ENCODE results near the gene FAM149B1. TPM values are rescaled to one million over a fixed set of nuclear protein-coding genes. Genes with fewer than 3 reads are reported as not detected.

The FAM149B1 gene
- polyA plus RNA-seq, 1 donor (not counting 4 experiments of a cell fraction or from before 2014, with no cell fraction given) = 22.2 TPM

GRCh38 chr10:73232887-73233286 lies 65.0 kb downstream of the FAM149B1 start:
- Histone ChIP-seq H2AFZ (ENCODE audit: control insufficient read depth, low read length) (no peak overlapping the region), H3K4me2 (ENCODE audit: control insufficient read depth, extremely low read depth, insufficient read depth, low read depth, low read length) (no peak overlapping the region), H3K4me1 (ENCODE audit: control insufficient read depth, extremely low read depth, insufficient read depth, low read length) (no peaks in the 10 kb centered on the region), H3K36me3 (ENCODE audit: control insufficient read depth in 2 of 2, extremely low read depth in 1 of 2, insufficient read depth in 2 of 2, low read length in 2 of 2) (peaks cover 3 to 12% of the 10 kb centered on the region in 2 experiments), H3K27me3 (ENCODE audit: control insufficient read depth, extremely low read depth, insufficient read depth, low read length) (no peaks in the 10 kb centered on the region), H3K79me2 (ENCODE audit: control insufficient read depth, insufficient read depth, low read length) (no peaks in the 10 kb centered on the region), H3K9ac (ENCODE audit: control insufficient read depth, extremely low read depth, insufficient read depth, low read length) (no peak overlapping the region), H3K9me1 (ENCODE audit: control insufficient read depth, extremely low read depth, insufficient read depth, low read length) (no peaks in the 10 kb centered on the region), H3K4me3 (ENCODE audit: control insufficient read depth in 2 of 3, extremely low read depth in 1 of 3, insufficient read depth in 2 of 3, low read depth in 1 of 3, low read length in 3 of 3) (no peak overlapping the region), H3K9me3 (ENCODE audit: control insufficient read depth, low read depth, low read length) (no peaks in the 10 kb centered on the region), H3K27ac (ENCODE audit: control insufficient read depth, insufficient read depth, low read length) (no peak overlapping the region), H4K20me1 (ENCODE audit: control insufficient read depth, extremely low read depth, insufficient read depth, low read length) (no peaks in the 10 kb centered on the region)
- no peak for DNase-seq (ENCODE audit: low read depth, low spot score)
- FAIRE-seq = no peak
- no peak for TF ChIP-seq EZH2 (IDR thresholded peaks at IDR 0.05; ENCODE audit: low read length)
- TF ChIP-seq CTCF (optimal IDR thresholded peaks at IDR 0.05 in 1 of 3, IDR thresholded peaks at IDR 0.05 in 1 of 3, conservative IDR thresholded peaks at IDR 0.05 in 1 of 3; ENCODE audit: extremely low read depth in 1 of 3, insufficient read depth in 2 of 3, low read length in 3 of 3) = no peak
- dilution Hi-C loops (cut with MboI; ENCODE audit: extremely low pct_ligation_motif_present, low sequenced_read_pairs) = no loop called here

- Histone ChIP-seq H3K9ac (ENCODE audit: control insufficient read depth, extremely low read depth, insufficient read depth, low read length) (no peak overlapping the region), H3K27me3 (ENCODE audit: control insufficient read depth, extremely low read depth, insufficient read depth, low read length) (no peaks in the 10 kb centered on the region), H3K36me3 (ENCODE audit: control insufficient read depth in 2 of 2, extremely low read depth in 1 of 2, insufficient read depth in 2 of 2, low read length in 2 of 2) (peaks cover 3 to 12% of the 10 kb centered on the region in 2 experiments), H3K9me3 (ENCODE audit: control insufficient read depth, low read depth, low read length) (no peaks in the 10 kb centered on the region), H3K4me2 (ENCODE audit: control insufficient read depth, extremely low read depth, insufficient read depth, low read depth, low read length) (no peak overlapping the region), H3K27ac (ENCODE audit: control insufficient read depth, insufficient read depth, low read length) (no peak overlapping the region), H2AFZ (ENCODE audit: control insufficient read depth, low read length) (no peak overlapping the region), H3K79me2 (ENCODE audit: control insufficient read depth, insufficient read depth, low read length) (no peaks in the 10 kb centered on the region), H3K4me1 (ENCODE audit: control insufficient read depth, extremely low read depth, insufficient read depth, low read length) (no peaks in the 10 kb centered on the region), H4K20me1 (ENCODE audit: control insufficient read depth, extremely low read depth, insufficient read depth, low read length) (no peaks in the 10 kb centered on the region), H3K4me3 (ENCODE audit: control insufficient read depth in 2 of 3, extremely low read depth in 1 of 3, insufficient read depth in 2 of 3, low read depth in 1 of 3, low read length in 3 of 3) (no peak overlapping the region), H3K9me1 (ENCODE audit: control insufficient read depth, extremely low read depth, insufficient read depth, low read length) (no peaks in the 10 kb centered on the region)
- FAIRE-seq (no peak), DNase-seq (ENCODE audit: low read depth, low spot score) (no peak)
- TF ChIP-seq CTCF (optimal IDR thresholded peaks at IDR 0.05 in 1 of 3, IDR thresholded peaks at IDR 0.05 in 1 of 3, conservative IDR thresholded peaks at IDR 0.05 in 1 of 3; ENCODE audit: extremely low read depth in 1 of 3, insufficient read depth in 2 of 3, low read length in 3 of 3) (no peak), EZH2 (IDR thresholded peaks at IDR 0.05; ENCODE audit: low read length) (no peak)
- dilution Hi-C loops (cut with MboI; ENCODE audit: extremely low pct_ligation_motif_present, low sequenced_read_pairs) = no loop called here
Measured at GRCh38 chr10:73233883-73234282, 66.0 kb downstream of the FAM149B1 start.

Measured in keratinocyte (primary cell).